Activated T-cell treated with anti-CD3 and anti-CD28 coated beads for 1 hour (primary cell): ENCODE measurements around the gene AGAP5.
A peak's percentile ranks its signal among the peaks of the same experiment; 100 is the strongest.
"Not testable (repeated sequence)": the region's sequence is repeated elsewhere in the genome, so short reads cannot be mapped to it uniquely, and the experiment has no call there.

Experiments
- DNase-seq: peaks from one replicate; pipeline ENCODE4 v3.0.0-alpha.2; 2020; ENCODE audit warnings: low read depth

Gene AGAP5

GRCh38 chr10:73697675-73698159 lies at the start of gene AGAP5:
TSS of gene AGAP5 (minus strand) at chr10:73698109. CDS start at chr10:73697755, 354 bp downstream.
- not testable (repeated sequence) for DNase-seq

- no peak for DNase-seq
Measured at GRCh38 chr10:73746721-73747120, 48.8 kb upstream of the AGAP5 start.

- peak; percentile 25 for DNase-seq
Measured at GRCh38 chr10:73744664-73744975, 46.7 kb upstream of the AGAP5 start.

- peak; percentile 91 for DNase-seq
Measured at GRCh38 chr10:73743905-73744663, 46.2 kb upstream of the AGAP5 start, which contains the start of gene SEC24C. TSS of gene SEC24C (plus strand) at chr10:73744372. CDS start at chr10:73746833, 2,461 bp downstream.

- DNase-seq: no peak
Measured at GRCh38 chr10:73743327-73743904, 45.5 kb upstream of the AGAP5 start.

GRCh38 chr10:73742454-73742734 lies 44.5 kb upstream of the AGAP5 start:
- no peak for DNase-seq

- DNase-seq: not testable (repeated sequence)
Measured at GRCh38 chr10:73740501-73741254, 42.8 kb upstream of the AGAP5 start.

- no peak for DNase-seq
Measured at GRCh38 chr10:73734796-73735305, 36.9 kb upstream of the AGAP5 start.

- no peak for DNase-seq
Measured at GRCh38 chr10:73734028-73734720, 36.3 kb upstream of the AGAP5 start.

- no peak for DNase-seq
Measured at GRCh38 chr10:73732931-73733623, 35.2 kb upstream of the AGAP5 start.

GRCh38 chr10:73732426-73732825 lies 34.5 kb upstream of the AGAP5 start:
- DNase-seq: no peak

- DNase-seq: no peak
Measured at GRCh38 chr10:73731588-73732375, 33.9 kb upstream of the AGAP5 start.

- peak; percentile 83 for DNase-seq
Measured at GRCh38 chr10:73730153-73730906, 32.4 kb upstream of the AGAP5 start.

GRCh38 chr10:73729781-73730152 lies 31.9 kb upstream of the AGAP5 start:
- not testable (repeated sequence) for DNase-seq

GRCh38 chr10:73723516-73723915 lies 25.6 kb upstream of the AGAP5 start:
- DNase-seq: no peak

GRCh38 chr10:73720561-73720960 lies 22.7 kb upstream of the AGAP5 start:
- not testable (repeated sequence) for DNase-seq

GRCh38 chr10:73717556-73717955 lies 19.6 kb upstream of the AGAP5 start:
- DNase-seq: no peak

GRCh38 chr10:73716251-73716650 lies 18.3 kb upstream of the AGAP5 start:
- no peak for DNase-seq

- DNase-seq: not testable (repeated sequence)
Measured at GRCh38 chr10:73715179-73716156, 17.6 kb upstream of the AGAP5 start.
